Uterus (tissue), 4 donors: ENCODE measurements around the gene KDM6A. TPM values are rescaled to one million over a fixed set of nuclear protein-coding genes. Genes with fewer than 3 reads are reported as not detected.

Experiments
- DNase-seq, 2 donors: peaks; one replicate each; pipeline ENCODE4 v3.0.0-alpha.2; 2019 to 2020
- H3K27ac ChIP-seq, 2 donors: fragments of 200-600 bp; sonication (generic); 1 replicate in 1 of 2; 2 replicates in 1 of 2; pipeline ENCODE4 v1.5.1; 2016 to 2018
- H3K27me3 ChIP-seq, 2 donors: fragments of 200-600 bp; sonication (generic); one replicate each; pipeline ENCODE4 v1.5.1; 2018 to 2019; ENCODE audit warnings: control low read depth in 1 of 2
- H3K36me3 ChIP-seq, 2 donors: fragments of 200-600 bp; sonication (generic); one replicate each; pipeline ENCODE4 v1.5.1; 2019; ENCODE audit warnings: control low read depth in 1 of 2
- H3K4me1 ChIP-seq, 2 donors: fragments of 200-600 bp; sonication (generic); one replicate each; pipeline ENCODE4 v1.5.1; 2018 to 2019; ENCODE audit warnings: control low read depth in 1 of 2
- H3K4me3 ChIP-seq, 2 donors: fragments of 200-600 bp; sonication (generic); 1 replicate in 1 of 2; 2 replicates in 1 of 2; pipeline ENCODE4 v1.5.1; 2018 to 2019; ENCODE audit warnings: mild to moderate bottlenecking in 1 of 2
- H3K9me3 ChIP-seq, 2 donors: fragments of 200-600 bp; sonication (generic); one replicate each; pipeline ENCODE4 v1.5.1; 2019; ENCODE audit warnings: control low read depth in 1 of 2
- POLR2A ChIP-seq, 2 donors: fragments of 450-650 bp; IDR thresholded peaks; one replicate each; pipeline ENCODE4 v1.6.1; 2016; ENCODE audit warnings: antibody characterized with exemption in 2 of 2, mild to moderate bottlenecking in 1 of 2, moderate library complexity in 1 of 2
- intact Hi-C: fragments of 100-400 bp; cut with DNase I; formaldehyde crosslinking; loops from one replicate; pipeline ENCODE4 v1.15.1; 2023; ENCODE audit warnings: low total_unique reads
- total RNA-seq, 4 donors: library from RNA; depleted of rRNA in 3 of 4; stranded (reverse); fragments of >200 nt in 3 of 4; gene quantifications; one replicate each; pipeline versions ENCODE4 v1.1.0 to v1.2.4, GENCODE V29; 2014 to 2023
- TF ChIP-seq, protein P1 (sequence below), 4 experiments: fragments of 200-600 bp in 2 of 4; fragments of 450-650 bp in 2 of 4; sonication (generic) in 2 of 4; IDR thresholded peaks; one replicate each; pipeline ENCODE4 v1.5.1; 2016 to 2019; ENCODE audit warnings: antibody characterized with exemption in 4 of 4, mild to moderate bottlenecking in 2 of 4, moderate library complexity in 1 of 4
- donor health status: DM: yes; HTN: yes; CAD: no.

Gene KDM6A
- total RNA-seq, 4 donors from 2014 or later = 26.2 to 69.0 (median 57.9) TPM

DNA sequence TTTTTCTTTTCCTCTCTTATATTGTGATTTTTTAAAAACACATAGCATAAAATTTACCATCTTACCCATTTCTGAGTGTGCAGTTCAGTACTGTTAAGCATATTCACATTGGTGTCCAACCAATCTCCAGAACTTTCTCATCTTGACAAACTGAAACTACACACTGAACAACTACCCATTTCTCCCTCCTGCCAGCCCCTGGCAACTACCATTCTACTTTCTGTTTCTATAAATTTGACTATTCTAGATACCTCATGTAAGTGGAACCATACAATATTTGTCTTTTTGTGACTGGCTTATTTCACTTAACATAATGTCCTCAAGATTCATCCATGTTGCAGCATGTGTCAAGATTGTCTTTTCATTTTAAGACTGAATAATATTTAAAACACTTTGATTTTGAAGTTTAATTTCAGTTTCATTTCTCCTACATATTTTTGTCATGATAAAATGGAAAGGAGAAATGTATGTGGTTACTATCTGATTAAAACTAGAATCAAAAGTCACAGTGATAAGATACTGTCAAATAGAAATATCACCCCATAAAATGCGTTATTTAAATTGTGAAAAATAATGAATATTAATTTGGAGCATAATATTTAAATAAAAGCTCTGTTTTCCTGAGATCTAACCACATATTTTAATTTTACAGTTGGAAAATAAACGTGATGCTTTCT is 204.9 kb downstream of the KDM6A start:
- DNase-seq = no peak
- Histone ChIP-seq H3K27ac (no peak overlapping the region), H3K27me3 (no peaks in the 10 kb centered on the region), H3K4me1 (peaks cover 0 to 3% of the 10 kb centered on the region in 2 donors), H3K9me3 (no peaks in the 10 kb centered on the region), H3K4me3 (no peak overlapping the region), H3K36me3 (no peaks in the 10 kb centered on the region)
- no peak for TF ChIP-seq POLR2A (IDR thresholded peaks at IDR 0.05)
- intact Hi-C loops = no loop called here

DNA sequence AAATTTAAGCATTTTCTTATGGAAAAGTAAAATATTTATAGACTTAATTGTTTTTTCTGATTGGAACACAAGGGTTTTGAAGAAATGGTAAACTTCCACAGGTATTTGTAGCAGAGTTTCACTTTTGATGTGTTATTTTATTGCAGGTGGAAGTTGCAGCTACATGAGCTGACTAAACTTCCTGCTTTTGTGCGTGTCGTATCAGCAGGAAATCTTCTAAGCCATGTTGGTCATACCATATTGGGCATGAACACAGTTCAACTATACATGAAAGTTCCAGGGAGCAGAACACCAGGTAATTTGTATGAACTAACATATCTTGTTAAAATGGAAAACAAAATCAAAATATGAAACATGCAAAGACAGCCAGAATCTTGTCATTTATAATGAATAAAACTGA is 210.3 kb downstream of the KDM6A start:
- Histone ChIP-seq H3K9me3 (no peaks in the 10 kb centered on the region), H3K36me3 (no peaks in the 10 kb centered on the region), H3K4me1 (no peaks in the 10 kb centered on the region), H3K27me3 (no peaks in the 10 kb centered on the region), H3K4me3 (no peak overlapping the region), H3K27ac (no peak overlapping the region)
- TF ChIP-seq, protein P1, sequence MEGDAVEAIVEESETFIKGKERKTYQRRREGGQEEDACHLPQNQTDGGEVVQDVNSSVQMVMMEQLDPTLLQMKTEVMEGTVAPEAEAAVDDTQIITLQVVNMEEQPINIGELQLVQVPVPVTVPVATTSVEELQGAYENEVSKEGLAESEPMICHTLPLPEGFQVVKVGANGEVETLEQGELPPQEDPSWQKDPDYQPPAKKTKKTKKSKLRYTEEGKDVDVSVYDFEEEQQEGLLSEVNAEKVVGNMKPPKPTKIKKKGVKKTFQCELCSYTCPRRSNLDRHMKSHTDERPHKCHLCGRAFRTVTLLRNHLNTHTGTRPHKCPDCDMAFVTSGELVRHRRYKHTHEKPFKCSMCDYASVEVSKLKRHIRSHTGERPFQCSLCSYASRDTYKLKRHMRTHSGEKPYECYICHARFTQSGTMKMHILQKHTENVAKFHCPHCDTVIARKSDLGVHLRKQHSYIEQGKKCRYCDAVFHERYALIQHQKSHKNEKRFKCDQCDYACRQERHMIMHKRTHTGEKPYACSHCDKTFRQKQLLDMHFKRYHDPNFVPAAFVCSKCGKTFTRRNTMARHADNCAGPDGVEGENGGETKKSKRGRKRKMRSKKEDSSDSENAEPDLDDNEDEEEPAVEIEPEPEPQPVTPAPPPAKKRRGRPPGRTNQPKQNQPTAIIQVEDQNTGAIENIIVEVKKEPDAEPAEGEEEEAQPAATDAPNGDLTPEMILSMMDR (IDR thresholded peaks at IDR 0.05) = no peak
- TF ChIP-seq POLR2A (IDR thresholded peaks at IDR 0.05) = no peak
- DNase-seq = no peak
- intact Hi-C loops = no loop called here

DNA sequence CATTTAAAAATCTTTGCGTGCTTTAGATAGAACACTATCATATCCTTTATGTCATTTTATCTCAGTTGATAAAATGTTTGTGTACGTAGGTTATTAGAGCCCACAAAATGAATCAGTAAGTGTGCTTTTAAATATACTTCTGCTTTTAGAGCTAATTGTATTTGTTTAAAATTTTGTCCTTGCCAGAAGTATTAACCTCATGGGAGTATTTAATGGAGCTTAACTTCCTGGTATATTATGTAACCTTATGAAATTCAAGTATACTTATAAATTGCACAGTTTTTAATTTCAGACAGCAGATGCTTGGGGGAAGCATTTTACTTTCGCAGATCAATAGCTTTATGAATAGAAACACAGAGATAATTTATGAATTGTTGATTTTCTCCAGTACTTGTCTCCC is 237.5 kb downstream of the KDM6A start:
- intact Hi-C loops = no loop called here
- Histone ChIP-seq H3K4me1 (no peaks in the 10 kb centered on the region), H3K36me3 (no peaks in the 10 kb centered on the region), H3K9me3 (no peaks in the 10 kb centered on the region), H3K27ac (no peak overlapping the region), H3K4me3 (no peak overlapping the region), H3K27me3 (no peaks in the 10 kb centered on the region)
- no peak for DNase-seq
- TF ChIP-seq POLR2A (IDR thresholded peaks at IDR 0.05) = no peak
- TF ChIP-seq, protein P1 (IDR thresholded peaks at IDR 0.05) = no peak

DNA sequence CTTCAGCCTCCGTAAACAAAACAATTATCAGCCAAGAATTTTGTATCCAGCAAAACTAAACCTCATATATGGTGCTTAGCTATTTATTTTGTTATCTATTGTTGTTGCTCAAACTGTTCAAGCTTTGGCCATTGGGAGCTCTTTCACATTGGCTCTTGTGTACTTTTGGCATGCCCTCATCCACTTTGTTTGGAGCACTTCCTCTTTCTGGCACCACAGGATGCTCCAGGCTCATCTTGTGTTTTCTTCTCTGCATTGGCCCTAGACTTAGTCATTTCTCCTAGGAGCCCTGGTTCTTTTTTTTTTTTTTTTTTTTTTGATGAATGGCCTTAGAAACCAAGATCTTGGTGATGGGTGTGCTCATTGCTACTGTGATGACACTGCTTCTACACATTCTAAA is 253.2 kb downstream of the KDM6A start:
- Histone ChIP-seq H3K27ac (no peak overlapping the region), H3K36me3 (no peaks in the 10 kb centered on the region), H3K9me3 (peaks cover 0 to 3% of the 10 kb centered on the region in 2 donors), H3K4me1 (no peaks in the 10 kb centered on the region), H3K27me3 (peaks cover 0 to 11% of the 10 kb centered on the region in 2 donors), H3K4me3 (no peak overlapping the region)
- TF ChIP-seq, protein P1 (IDR thresholded peaks at IDR 0.05) = no peak
- TF ChIP-seq POLR2A (IDR thresholded peaks at IDR 0.05) = no peak
- no peak for DNase-seq
- intact Hi-C loops = no loop called here

DNA sequence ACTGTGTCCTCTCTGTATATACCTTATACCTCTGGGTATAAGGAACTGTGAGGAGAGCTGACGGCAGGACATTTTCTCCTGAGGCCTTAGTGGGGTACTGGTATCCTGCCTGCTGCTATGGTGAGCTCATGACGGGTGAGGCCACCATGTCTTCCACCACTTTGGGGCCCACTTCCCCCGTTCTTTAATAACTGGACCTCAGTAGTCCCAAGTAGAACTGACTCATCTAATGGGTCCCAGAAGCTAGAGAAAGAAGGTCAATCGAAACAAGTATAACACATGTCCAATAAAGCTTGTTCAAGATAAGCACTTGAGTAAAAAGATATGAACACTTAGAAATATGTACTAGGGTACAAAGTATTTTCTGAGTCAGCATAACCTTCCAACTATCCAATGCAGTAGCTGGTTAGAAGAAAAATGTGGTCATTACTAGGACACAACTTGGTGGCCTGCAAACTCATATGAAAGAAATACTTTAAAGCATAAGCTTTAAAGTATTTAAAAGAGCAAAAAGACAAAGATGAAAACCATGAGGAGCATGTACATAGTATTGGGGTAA is 256.0 kb downstream of the KDM6A start:
- TF ChIP-seq POLR2A (IDR thresholded peaks at IDR 0.05) = no peak
- TF ChIP-seq, protein P1 (IDR thresholded peaks at IDR 0.05) = no peak
- H3K27me3 ChIP-seq = no peaks in the 10 kb centered on the region
- DNase-seq = no peak

More for the DNA sequence above, 256.0 kb downstream of the KDM6A start:
- H3K4me3 ChIP-seq = no peak overlapping the region
- peaks cover 0 to 3% of the 10 kb centered on the region in 2 donors for H3K9me3 ChIP-seq
- H3K27ac ChIP-seq = no peak overlapping the region
- intact Hi-C loops = no loop called here
- H3K4me1 ChIP-seq = no peaks in the 10 kb centered on the region
- H3K36me3 ChIP-seq = no peaks in the 10 kb centered on the region
